CD4-positive, alpha-beta T cell (primary cell): ENCODE results near the gene NEK5. TPM values are rescaled to one million over a fixed set of nuclear protein-coding genes. Genes with fewer than 3 reads are reported as not detected.

ENCODE experiments used
- ATAC-seq: fragments of 200-7000 bp; cut with Tn5 transposase; one replicate; pipeline ENCODE4 v1.10.0; 2022; ENCODE audit warnings: mild to moderate bottlenecking; ENCODE audit not compliant: poor library complexity
- CTCF ChIA-PET: fragments of 350-600 bp; sonication (Branson Sonifier 250); formaldehyde crosslinking; loops from one replicate; lab custom pipeline; 2021; ENCODE audit warnings: antibody characterized with exemption, inconsistent platforms; lab: Charles Lee
- POLR2A ChIA-PET: fragments of 350-600 bp; sonication (Branson Sonifier 250); formaldehyde crosslinking; loops from one replicate; lab custom pipeline; 2021; ENCODE audit warnings: antibody characterized with exemption, inconsistent platforms; lab: Charles Lee
- DNase-seq, 14 experiments: peaks; one replicate each; pipeline ENCODE4 v3.0.0-alpha.2; 2013 to 2020; ENCODE audit warnings: mixed read lengths in 2 of 14
- H3K27ac ChIP-seq, 2 donors: one replicate each; pipeline versions ENCODE4 v1.5.1 to v1.7.0; 2013; ENCODE audit warnings: low read length in 2 of 2, low read depth in 1 of 2, mild to moderate bottlenecking in 1 of 2
- H3K27me3 ChIP-seq, 2 experiments: 1 replicate in 1 of 2; 2 replicates in 1 of 2; pipeline versions ENCODE4 v1.6.1 to v1.7.0; 2013; ENCODE audit warnings: low read length in 2 of 2, control low read depth in 1 of 2, mild to moderate bottlenecking in 1 of 2, moderate library complexity in 1 of 2; ENCODE audit not compliant: insufficient read depth in 2 of 2, control insufficient read depth in 1 of 2
- H3K36me3 ChIP-seq: one replicate; pipeline ENCODE4 v1.6.1; 2013; ENCODE audit warnings: low read length, control low read depth; ENCODE audit not compliant: insufficient read depth
- H3K4me1 ChIP-seq: one replicate; pipeline ENCODE4 v1.6.1; 2013; ENCODE audit warnings: low read length, control low read depth; ENCODE audit not compliant: insufficient read depth
- H3K4me3 ChIP-seq: one replicate; pipeline ENCODE4 v1.5.1; 2013; ENCODE audit warnings: mild to moderate bottlenecking, low read length, moderate library complexity
- H3K9me3 ChIP-seq, 2 experiments: 1 replicate in 1 of 2; 2 replicates in 1 of 2; pipeline versions ENCODE4 v1.6.1 to v1.7.0; 2013; ENCODE audit warnings: low read length in 2 of 2, mild to moderate bottlenecking in 2 of 2, control low read depth in 1 of 2, moderate library complexity in 1 of 2; ENCODE audit not compliant: control insufficient read depth in 1 of 2, insufficient read depth in 1 of 2
- H3K27ac Mint-ChIP-seq: one replicate; pipeline ENCODE4 v1.8.0; 2020; ENCODE audit warnings: mixed read lengths
- H3K27me3 Mint-ChIP-seq: one replicate; pipeline ENCODE4 v1.8.0; 2021; ENCODE audit warnings: mixed read lengths
- H3K36me3 Mint-ChIP-seq: one replicate; pipeline ENCODE4 v1.8.0; 2021; ENCODE audit warnings: low read depth, mixed read lengths
- H3K4me1 Mint-ChIP-seq: one replicate; pipeline ENCODE4 v1.8.0; 2021; ENCODE audit warnings: low read depth, mixed read lengths
- H3K4me3 Mint-ChIP-seq: one replicate; pipeline ENCODE4 v1.8.0; 2020; ENCODE audit warnings: mild to moderate bottlenecking, mixed read lengths
- H3K9me3 Mint-ChIP-seq: one replicate; pipeline ENCODE4 v1.8.0; 2020; ENCODE audit warnings: mixed read lengths
- intact Hi-C, 2 experiments: fragments of 100-400 bp; cut with DNase I in 1 of 2; cut with micrococcal nuclease in 1 of 2; formaldehyde crosslinking; loops; one replicate each; pipeline versions ENCODE4 v1.15.1 to v1.9.0; 2023 to 2025; cut with DNase I, micrococcal nuclease
- total RNA-seq, 174 experiments: library from RNA in 2 of 174; stranded (reverse) in 2 of 174; gene quantifications; one replicate each; pipeline ENCODE4 v1.2.3 and lab custom pipeline; 2021 to 2026
- TF ChIP-seq, protein P1 (sequence below): fragments of 200-600 bp; IDR thresholded peaks from one replicate; pipeline ENCODE4 v1.8.0; 2022; ENCODE audit warnings: antibody characterized with exemption, mild to moderate bottlenecking

The NEK5 gene
- total RNA-seq, 2 experiments from 2014 or later, result 0.08 TPM; not detected in 1

DNA sequence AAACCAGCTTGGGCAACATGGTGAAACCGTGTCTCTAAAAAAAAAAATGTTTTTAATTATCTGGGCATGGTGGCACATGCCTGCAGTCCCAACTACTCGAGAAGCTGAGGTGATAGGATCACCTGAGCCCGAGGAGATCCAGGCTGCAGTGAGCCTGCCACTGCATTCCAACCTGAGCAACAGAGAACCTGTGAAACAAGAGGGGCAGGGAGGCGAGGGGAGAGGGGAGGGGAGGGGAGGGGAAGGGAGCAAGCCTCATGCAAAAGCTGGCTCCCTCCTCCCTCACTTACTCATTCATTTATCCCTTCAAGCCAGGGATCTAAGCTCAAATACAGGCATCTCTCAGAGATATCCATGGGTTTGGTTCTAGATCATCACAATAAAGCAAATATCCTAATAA lies 126.5 kb downstream of the NEK5 start:
- Histone ChIP-seq H3K9me3 (no peaks in the 10 kb centered on the region), H3K4me3 (no peak overlapping the region), H3K36me3 (no peaks in the 10 kb centered on the region), H3K4me1 (no peaks in the 10 kb centered on the region), H3K27ac (no peak overlapping the region), H3K27me3 (peaks cover 4 to 5% of the 10 kb centered on the region in 2 experiments)
- Mint-ChIP-seq H3K36me3 (no peaks in the 10 kb centered on the region), H3K4me1 (peaks cover 4% of the 10 kb centered on the region), H3K4me3 (no peak overlapping the region), H3K27ac (no peak overlapping the region), H3K9me3 (no peaks in the 10 kb centered on the region), H3K27me3 (peaks cover 8% of the 10 kb centered on the region)
- ChIA-PET POLR2A (no interaction called here), CTCF (interaction anchor here (0.6 kb wide), 1 partner anchor 138 kb away, joined by 3 read pairs; no protein-coding TSS in a partner anchor)
- intact Hi-C loops, result loop anchor here in 1 of 2 experiments (10.0 kb wide), 1 partner anchor 652 kb away; the partner anchor contains the start of gene SUGT1
- no peak for ATAC-seq
- no peak for DNase-seq
- TF ChIP-seq, protein P1, sequence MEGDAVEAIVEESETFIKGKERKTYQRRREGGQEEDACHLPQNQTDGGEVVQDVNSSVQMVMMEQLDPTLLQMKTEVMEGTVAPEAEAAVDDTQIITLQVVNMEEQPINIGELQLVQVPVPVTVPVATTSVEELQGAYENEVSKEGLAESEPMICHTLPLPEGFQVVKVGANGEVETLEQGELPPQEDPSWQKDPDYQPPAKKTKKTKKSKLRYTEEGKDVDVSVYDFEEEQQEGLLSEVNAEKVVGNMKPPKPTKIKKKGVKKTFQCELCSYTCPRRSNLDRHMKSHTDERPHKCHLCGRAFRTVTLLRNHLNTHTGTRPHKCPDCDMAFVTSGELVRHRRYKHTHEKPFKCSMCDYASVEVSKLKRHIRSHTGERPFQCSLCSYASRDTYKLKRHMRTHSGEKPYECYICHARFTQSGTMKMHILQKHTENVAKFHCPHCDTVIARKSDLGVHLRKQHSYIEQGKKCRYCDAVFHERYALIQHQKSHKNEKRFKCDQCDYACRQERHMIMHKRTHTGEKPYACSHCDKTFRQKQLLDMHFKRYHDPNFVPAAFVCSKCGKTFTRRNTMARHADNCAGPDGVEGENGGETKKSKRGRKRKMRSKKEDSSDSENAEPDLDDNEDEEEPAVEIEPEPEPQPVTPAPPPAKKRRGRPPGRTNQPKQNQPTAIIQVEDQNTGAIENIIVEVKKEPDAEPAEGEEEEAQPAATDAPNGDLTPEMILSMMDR, result no peak

DNA sequence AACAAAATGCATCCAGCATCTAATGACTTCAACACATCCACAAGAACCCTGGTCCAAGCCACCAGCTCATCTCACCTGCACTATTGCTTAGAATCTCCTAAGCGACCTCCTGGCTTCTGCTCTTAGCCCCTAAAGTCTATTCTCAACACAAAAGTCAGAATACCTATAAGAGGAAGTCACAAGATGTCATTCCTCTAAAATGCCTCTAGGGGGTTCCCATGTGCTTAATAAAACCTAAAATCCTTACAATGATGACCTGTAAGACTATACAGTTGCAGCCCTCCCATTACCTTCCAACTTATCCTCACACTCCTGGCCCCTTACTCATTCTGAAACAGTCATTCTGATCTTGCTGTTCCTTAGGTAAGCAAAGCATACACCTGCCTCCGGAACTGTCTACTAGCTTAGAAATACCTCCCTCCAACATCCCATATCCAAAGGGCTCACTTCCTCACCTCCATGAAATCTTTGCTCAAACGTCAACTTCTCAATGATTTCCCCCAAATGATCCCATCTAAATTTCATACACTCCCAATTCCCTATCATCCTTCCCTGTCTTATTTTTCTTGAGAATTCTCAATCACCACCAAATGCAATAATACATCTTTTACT lies 127.6 kb downstream of the NEK5 start:
- intact Hi-C loops, result loop anchor here (1.0 to 10.0 kb wide), 5 partner anchors 126 to 654 kb away; partner anchors contain the start of gene SUGT1 (in 1 of the 2)
- Histone ChIP-seq H3K4me1 (no peaks in the 10 kb centered on the region), H3K36me3 (no peaks in the 10 kb centered on the region), H3K9me3 (no peaks in the 10 kb centered on the region), H3K4me3 (no peak overlapping the region), H3K27me3 (peaks cover 0 to 4% of the 10 kb centered on the region in 2 experiments), H3K27ac (no peak overlapping the region)
- Mint-ChIP-seq H3K9me3 (no peaks in the 10 kb centered on the region), H3K27me3 (peaks cover 8% of the 10 kb centered on the region), H3K4me1 (peaks cover 4% of the 10 kb centered on the region), H3K27ac (no peak overlapping the region), H3K36me3 (no peaks in the 10 kb centered on the region), H3K4me3 (no peak overlapping the region)
- CTCF ChIA-PET, result interaction anchor here (1.1 to 1.7 kb wide), 2 partner anchors 31 to 126 kb away, joined by 4 to 5 read pairs; no protein-coding TSS in a partner anchor
- ATAC-seq, result peak; percentile 81
- peak in 5 of 14 experiments; percentile 5 to 61 (median 51) for DNase-seq
- TF ChIP-seq, protein P1, result peak; percentile 85
- POLR2A ChIA-PET, result no interaction called here

DNA sequence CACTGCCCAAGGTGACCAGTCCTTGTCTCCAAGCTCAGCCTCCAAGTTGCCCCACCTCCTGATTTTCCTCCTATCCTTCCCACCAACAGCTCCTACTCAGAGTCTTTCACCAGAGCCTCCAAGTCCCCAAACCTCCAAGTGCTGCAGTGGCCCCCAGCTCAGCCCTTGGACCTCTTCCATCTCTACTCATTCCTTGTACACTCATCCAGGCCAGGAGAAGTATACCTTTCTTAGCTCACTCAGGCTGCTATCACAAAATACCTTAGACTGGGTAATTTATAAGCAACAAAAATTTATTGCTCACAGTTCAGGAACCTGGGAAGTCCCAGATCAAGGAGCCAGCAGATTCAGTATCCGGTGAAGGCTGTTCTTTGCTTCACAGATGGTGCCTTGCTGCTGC lies 129.0 kb downstream of the NEK5 start:
- Mint-ChIP-seq H3K36me3 (no peaks in the 10 kb centered on the region), H3K4me3 (no peak overlapping the region), H3K27ac (no peak overlapping the region), H3K27me3 (peaks cover 8% of the 10 kb centered on the region), H3K4me1 (peaks cover 4% of the 10 kb centered on the region), H3K9me3 (no peaks in the 10 kb centered on the region)
- TF ChIP-seq, protein P1, result no peak
- ATAC-seq (no peak), DNase-seq (no peak)
- intact Hi-C loops, result loop anchor here in 1 of 2 experiments (2.0 to 10.0 kb wide), 2 partner anchors 203 to 655 kb away; partner anchors contain the start of gene SUGT1
- ChIA-PET POLR2A (no interaction called here), CTCF (interaction anchor here (1.4 to 1.7 kb wide), 3 partner anchors 33 to 714 kb away, joined by 3 to 5 read pairs (median 3); no protein-coding TSS in a partner anchor)
- H3K9me3 ChIP-seq, result no peaks in the 10 kb centered on the region
- no peaks in the 10 kb centered on the region for H3K4me1 ChIP-seq
- no peak overlapping the region for H3K27ac ChIP-seq
- H3K27me3 ChIP-seq, result peaks cover 0 to 4% of the 10 kb centered on the region in 2 experiments
- no peaks in the 10 kb centered on the region for H3K36me3 ChIP-seq
- no peak overlapping the region for H3K4me3 ChIP-seq
